Mesenteric fat pad (tissue), 1 donor: ENCODE measurements around the gene ZNF766. TPM values are rescaled to one million over a fixed set of nuclear protein-coding genes. Genes with fewer than 3 reads are reported as not detected.

ENCODE experiments used
- microRNA-seq: library from miRNA; unstranded; fragments of <30 nt; microRNA quantifications from one replicate; pipeline ENCODE4 v1.2.0, GENCODE V29; 2020; ENCODE audit warnings: borderline number of aligned reads
- total RNA-seq: library from RNA; stranded (reverse); fragmentation: NEBNext Ultra II Directional; extraction: Animal tissue kit (Norgen Biotek cat#: 25700); gene quantifications from one replicate; pipeline ENCODE4 v1.2.1, GENCODE V29; 2021
- donor health status: DM: yes; HTN: yes; CAD: no.

Gene ZNF766
- total RNA-seq, 1 donor from 2014 or later = 10.1 TPM

Small RNA genes lying within 50 kb of the gene (microRNA-seq; reads per million reads assigned to microRNA genes)
- gene MIR643 (3.6 reads per million), gene MIR6801 (not detected)

Other genes with a start within 250 kb of the ZNF766 start
- gene ZNF614, start 241.2 kb upstream of the ZNF766 start, total RNA-seq = 7.4 TPM
- 13.6 TPM for gene ZNF432, start 220.7 kb upstream of the ZNF766 start, total RNA-seq
- gene ZNF841, start 173.8 kb upstream of the ZNF766 start, total RNA-seq = 17.9 TPM
- gene ZNF616, start 129.6 kb upstream of the ZNF766 start, total RNA-seq = 7.2 TPM
- 8.2 TPM for gene ZNF836, start 98.0 kb upstream of the ZNF766 start, total RNA-seq
- 184 TPM for gene PPP2R1A, start 79.5 kb upstream of the ZNF766 start, total RNA-seq
- 10.1 TPM for gene ZNF480, start 27.6 kb downstream of the ZNF766 start, total RNA-seq
- 1.1 TPM for gene ZNF610, start 66.7 kb downstream of the ZNF766 start, total RNA-seq
- 13.6 TPM for gene ZNF880, start 100.3 kb downstream of the ZNF766 start, total RNA-seq
- gene ZNF528, start 128.3 kb downstream of the ZNF766 start, total RNA-seq = 11.0 TPM
- gene ZNF534, start 159.6 kb downstream of the ZNF766 start, total RNA-seq = not detected
- 1.5 TPM for gene ZNF578, start 184.0 kb downstream of the ZNF766 start, total RNA-seq